ENCODE data around the gene CHRNA1.

GRCh38 chr2:174788291-174788929 lies 24.1 kb upstream of the CHRNA1 start:
- TF ChIP-seq, protein P1, sequence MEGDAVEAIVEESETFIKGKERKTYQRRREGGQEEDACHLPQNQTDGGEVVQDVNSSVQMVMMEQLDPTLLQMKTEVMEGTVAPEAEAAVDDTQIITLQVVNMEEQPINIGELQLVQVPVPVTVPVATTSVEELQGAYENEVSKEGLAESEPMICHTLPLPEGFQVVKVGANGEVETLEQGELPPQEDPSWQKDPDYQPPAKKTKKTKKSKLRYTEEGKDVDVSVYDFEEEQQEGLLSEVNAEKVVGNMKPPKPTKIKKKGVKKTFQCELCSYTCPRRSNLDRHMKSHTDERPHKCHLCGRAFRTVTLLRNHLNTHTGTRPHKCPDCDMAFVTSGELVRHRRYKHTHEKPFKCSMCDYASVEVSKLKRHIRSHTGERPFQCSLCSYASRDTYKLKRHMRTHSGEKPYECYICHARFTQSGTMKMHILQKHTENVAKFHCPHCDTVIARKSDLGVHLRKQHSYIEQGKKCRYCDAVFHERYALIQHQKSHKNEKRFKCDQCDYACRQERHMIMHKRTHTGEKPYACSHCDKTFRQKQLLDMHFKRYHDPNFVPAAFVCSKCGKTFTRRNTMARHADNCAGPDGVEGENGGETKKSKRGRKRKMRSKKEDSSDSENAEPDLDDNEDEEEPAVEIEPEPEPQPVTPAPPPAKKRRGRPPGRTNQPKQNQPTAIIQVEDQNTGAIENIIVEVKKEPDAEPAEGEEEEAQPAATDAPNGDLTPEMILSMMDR (conservative IDR thresholded peaks at IDR 0.05) = no peak
- TF ChIP-seq EZH2 (IDR thresholded peaks at IDR 0.05; ENCODE audit: low read depth) = no peak

Data from PC-9 (cell line).